ENCODE results near the gene ATM.

ATM gene

DNA sequence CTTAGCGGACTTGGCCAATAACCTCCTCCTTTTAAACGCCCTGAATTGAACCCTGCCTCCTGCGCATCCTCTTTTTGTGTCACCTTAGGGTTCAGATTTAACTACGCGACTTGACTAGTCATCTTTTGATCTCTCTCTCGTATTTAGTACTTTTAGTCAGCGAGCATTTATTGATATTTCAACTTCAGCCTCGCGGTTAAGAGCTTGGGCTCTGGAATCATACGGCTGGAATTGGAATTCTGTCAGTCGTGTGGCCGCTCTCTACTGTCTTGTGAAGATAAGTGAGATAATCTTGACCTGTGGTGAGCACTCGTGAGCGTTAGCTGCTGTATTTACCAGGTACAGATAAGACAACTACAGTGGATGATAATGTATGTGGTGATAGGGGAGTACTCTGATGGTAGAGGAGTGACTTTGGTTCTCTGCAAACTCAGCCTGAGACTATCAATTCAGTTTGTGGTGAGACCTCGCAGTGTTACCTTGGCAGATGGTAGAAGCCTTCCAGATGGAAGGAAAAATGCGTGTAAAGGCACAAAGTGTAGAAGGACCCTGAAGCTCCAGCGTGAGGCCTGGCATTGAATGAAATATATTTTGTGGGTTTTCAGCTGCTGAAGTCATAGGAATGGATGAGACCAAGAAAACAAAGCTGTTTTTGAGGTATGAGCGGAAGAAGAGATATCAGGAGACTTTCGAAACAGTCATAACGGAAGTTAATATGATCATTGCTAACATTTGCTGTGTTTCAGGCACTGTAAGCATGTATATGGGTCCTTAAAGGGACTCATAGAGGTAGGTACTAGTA, 682 bp downstream of the ATM start (continued):
- TF ChIP-seq, protein P1, sequence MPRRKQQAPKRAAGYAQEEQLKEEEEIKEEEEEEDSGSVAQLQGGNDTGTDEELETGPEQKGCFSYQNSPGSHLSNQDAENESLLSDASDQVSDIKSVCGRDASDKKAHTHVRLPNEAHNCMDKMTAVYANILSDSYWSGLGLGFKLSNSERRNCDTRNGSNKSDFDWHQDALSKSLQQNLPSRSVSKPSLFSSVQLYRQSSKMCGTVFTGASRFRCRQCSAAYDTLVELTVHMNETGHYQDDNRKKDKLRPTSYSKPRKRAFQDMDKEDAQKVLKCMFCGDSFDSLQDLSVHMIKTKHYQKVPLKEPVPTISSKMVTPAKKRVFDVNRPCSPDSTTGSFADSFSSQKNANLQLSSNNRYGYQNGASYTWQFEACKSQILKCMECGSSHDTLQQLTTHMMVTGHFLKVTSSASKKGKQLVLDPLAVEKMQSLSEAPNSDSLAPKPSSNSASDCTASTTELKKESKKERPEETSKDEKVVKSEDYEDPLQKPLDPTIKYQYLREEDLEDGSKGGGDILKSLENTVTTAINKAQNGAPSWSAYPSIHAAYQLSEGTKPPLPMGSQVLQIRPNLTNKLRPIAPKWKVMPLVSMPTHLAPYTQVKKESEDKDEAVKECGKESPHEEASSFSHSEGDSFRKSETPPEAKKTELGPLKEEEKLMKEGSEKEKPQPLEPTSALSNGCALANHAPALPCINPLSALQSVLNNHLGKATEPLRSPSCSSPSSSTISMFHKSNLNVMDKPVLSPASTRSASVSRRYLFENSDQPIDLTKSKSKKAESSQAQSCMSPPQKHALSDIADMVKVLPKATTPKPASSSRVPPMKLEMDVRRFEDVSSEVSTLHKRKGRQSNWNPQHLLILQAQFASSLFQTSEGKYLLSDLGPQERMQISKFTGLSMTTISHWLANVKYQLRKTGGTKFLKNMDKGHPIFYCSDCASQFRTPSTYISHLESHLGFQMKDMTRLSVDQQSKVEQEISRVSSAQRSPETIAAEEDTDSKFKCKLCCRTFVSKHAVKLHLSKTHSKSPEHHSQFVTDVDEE (CRISPR knock-in tag; IDR thresholded peaks at IDR 0.05), result no peak
- no peak for TF ChIP-seq ISL1 (CRISPR knock-in tag; IDR thresholded peaks at IDR 0.05)

- no peak for TF ChIP-seq ZFP3 (CRISPR knock-in tag; IDR thresholded peaks at IDR 0.05)
- no peak for TF ChIP-seq CSDC2 (CRISPR knock-in tag; IDR thresholded peaks at IDR 0.05)
- no peak for TF ChIP-seq ZNF8 (CRISPR knock-in tag; IDR thresholded peaks at IDR 0.05)
- TF ChIP-seq TOX (CRISPR knock-in tag; IDR thresholded peaks at IDR 0.05; ENCODE audit: borderline replicate concordance), result no peak
- TF ChIP-seq, protein P2, sequence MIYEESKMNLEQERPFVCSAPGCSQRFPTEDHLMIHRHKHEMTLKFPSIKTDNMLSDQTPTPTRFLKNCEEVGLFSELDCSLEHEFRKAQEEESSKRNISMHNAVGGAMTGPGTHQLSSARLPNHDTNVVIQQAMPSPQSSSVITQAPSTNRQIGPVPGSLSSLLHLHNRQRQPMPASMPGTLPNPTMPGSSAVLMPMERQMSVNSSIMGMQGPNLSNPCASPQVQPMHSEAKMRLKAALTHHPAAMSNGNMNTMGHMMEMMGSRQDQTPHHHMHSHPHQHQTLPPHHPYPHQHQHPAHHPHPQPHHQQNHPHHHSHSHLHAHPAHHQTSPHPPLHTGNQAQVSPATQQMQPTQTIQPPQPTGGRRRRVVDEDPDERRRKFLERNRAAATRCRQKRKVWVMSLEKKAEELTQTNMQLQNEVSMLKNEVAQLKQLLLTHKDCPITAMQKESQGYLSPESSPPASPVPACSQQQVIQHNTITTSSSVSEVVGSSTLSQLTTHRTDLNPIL (CRISPR knock-in tag; IDR thresholded peaks at IDR 0.05; ENCODE audit: low read depth), result no peak
- no peak for TF ChIP-seq ZC3H10 (CRISPR knock-in tag; IDR thresholded peaks at IDR 0.05)
- no peak for TF ChIP-seq CSRNP3 (CRISPR knock-in tag; IDR thresholded peaks at IDR 0.05)
- TF ChIP-seq GLIS3 (CRISPR knock-in tag; IDR thresholded peaks at IDR 0.05), result no peak
- no peak for TF ChIP-seq OSR1 (CRISPR knock-in tag; IDR thresholded peaks at IDR 0.05)
- no peak for TF ChIP-seq TCF4 (CRISPR knock-in tag; IDR thresholded peaks at IDR 0.05; ENCODE audit: borderline replicate concordance)
- TF ChIP-seq ISL1 (CRISPR knock-in tag; IDR thresholded peaks at IDR 0.05), result no peak
- TF ChIP-seq ZNF565 (CRISPR knock-in tag; conservative IDR thresholded peaks at IDR 0.05; ENCODE audit: low read depth), result no peak
- ATAC-seq, result no peak
Measured at GRCh38 chr11:108224366-108224765, 1.5 kb downstream of the ATM start.

GRCh38 chr11:108224911-108225786, 2.3 kb downstream of the ATM start:
- ATAC-seq, result no peak
- TF ChIP-seq CSDC2 (CRISPR knock-in tag; IDR thresholded peaks at IDR 0.05) (no peak), ZNF70 (CRISPR knock-in tag; IDR thresholded peaks at IDR 0.05) (no peak), PPARA (CRISPR knock-in tag; IDR thresholded peaks at IDR 0.05; ENCODE audit: borderline replicate concordance) (no peak), SNAI2 (CRISPR knock-in tag; IDR thresholded peaks at IDR 0.05) (no peak), BACH2 (CRISPR knock-in tag; IDR thresholded peaks at IDR 0.05; ENCODE audit: borderline replicate concordance) (no peak), TOX (CRISPR knock-in tag; IDR thresholded peaks at IDR 0.05; ENCODE audit: borderline replicate concordance) (no peak), CSRNP3 (CRISPR knock-in tag; IDR thresholded peaks at IDR 0.05) (no peak), TCF4 (CRISPR knock-in tag; IDR thresholded peaks at IDR 0.05; ENCODE audit: borderline replicate concordance) (no peak), ZFP30 (CRISPR knock-in tag; IDR thresholded peaks at IDR 0.05) (no peak), ISL1 (CRISPR knock-in tag; IDR thresholded peaks at IDR 0.05) (no peak), GLIS3 (CRISPR knock-in tag; IDR thresholded peaks at IDR 0.05) (no peak), OSR1 (CRISPR knock-in tag; IDR thresholded peaks at IDR 0.05) (no peak)
- TF ChIP-seq, protein P3, sequence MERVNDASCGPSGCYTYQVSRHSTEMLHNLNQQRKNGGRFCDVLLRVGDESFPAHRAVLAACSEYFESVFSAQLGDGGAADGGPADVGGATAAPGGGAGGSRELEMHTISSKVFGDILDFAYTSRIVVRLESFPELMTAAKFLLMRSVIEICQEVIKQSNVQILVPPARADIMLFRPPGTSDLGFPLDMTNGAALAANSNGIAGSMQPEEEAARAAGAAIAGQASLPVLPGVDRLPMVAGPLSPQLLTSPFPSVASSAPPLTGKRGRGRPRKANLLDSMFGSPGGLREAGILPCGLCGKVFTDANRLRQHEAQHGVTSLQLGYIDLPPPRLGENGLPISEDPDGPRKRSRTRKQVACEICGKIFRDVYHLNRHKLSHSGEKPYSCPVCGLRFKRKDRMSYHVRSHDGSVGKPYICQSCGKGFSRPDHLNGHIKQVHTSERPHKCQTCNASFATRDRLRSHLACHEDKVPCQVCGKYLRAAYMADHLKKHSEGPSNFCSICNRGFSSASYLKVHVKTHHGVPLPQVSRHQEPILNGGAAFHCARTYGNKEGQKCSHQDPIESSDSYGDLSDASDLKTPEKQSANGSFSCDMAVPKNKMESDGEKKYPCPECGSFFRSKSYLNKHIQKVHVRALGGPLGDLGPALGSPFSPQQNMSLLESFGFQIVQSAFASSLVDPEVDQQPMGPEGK (CRISPR knock-in tag; IDR thresholded peaks at IDR 0.05; ENCODE audit: borderline replicate concordance), result no peak
- TF ChIP-seq, protein P2 (CRISPR knock-in tag; IDR thresholded peaks at IDR 0.05; ENCODE audit: low read depth), result no peak

Measured in SK-N-SH treated with all-trans-retinoic acid at 6 μM for 48 hours (cell line).